GM18519 (cell line): ENCODE results near the gene SNX3.
"Not testable (repeated sequence)": the region's sequence is repeated elsewhere in the genome, so short reads cannot be mapped to it uniquely, and the experiment has no call there.

Source experiments
- ATAC-seq: cut with Tn5 transposase; IDR thresholded peaks from one replicate; pipeline ENCODE4 v1.9.1; 2021; ENCODE audit warnings: mild to moderate bottlenecking, moderate library complexity; ENCODE audit not compliant: unreplicated experiment, low FRiP score

The SNX3 gene

GRCh38 chr6:108260809-108261569, at the start of gene SNX3:
Gene SNX3 (minus strand): TSS chr6:108261040. CDS start chr6:108260921, 119 bp downstream.
- ATAC-seq = peak; percentile 78

DNA sequence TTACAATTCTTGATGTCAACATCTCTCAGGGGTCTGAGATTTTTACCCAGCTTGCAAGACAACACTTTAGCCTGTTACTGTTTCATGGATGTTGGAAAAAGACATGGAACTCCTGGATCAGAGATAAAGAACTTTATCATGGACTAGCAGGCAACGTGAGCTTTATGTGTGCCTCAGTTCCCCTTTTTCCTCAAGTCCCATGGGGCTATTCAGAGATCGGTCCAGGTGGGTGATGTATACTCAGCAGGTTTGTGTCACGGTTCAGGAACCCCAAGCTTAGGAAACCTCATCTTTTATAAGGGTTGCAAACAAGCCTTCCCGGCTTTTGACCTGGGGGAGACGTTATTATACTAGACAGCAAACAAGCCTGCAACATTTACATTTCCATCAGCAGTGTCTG, 49.0 kb upstream of the SNX3 start:
- no peak for ATAC-seq

DNA sequence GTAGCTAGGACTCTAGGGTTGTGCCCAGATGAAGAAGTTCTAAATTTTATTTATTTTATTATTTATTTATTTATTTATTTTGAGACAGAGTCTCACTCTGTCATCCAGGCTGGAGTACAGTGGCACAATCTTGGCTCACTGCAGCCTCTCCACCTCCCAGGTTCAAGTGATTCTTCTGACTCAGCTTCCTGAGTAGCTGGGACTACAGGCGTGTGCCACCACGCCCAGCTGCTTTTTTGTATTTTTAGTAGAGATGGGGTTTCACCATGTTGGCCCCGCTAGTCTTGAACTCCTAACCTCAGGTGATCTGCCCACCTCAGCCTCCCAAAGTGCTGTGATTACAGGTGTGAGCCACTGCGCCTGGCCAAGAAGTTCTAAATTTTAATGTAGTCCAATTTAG, 47.8 kb upstream of the SNX3 start:
- ATAC-seq = not testable (repeated sequence)

GRCh38 chr6:108304646-108305045, 43.8 kb upstream of the SNX3 start:
- no peak for ATAC-seq

DNA sequence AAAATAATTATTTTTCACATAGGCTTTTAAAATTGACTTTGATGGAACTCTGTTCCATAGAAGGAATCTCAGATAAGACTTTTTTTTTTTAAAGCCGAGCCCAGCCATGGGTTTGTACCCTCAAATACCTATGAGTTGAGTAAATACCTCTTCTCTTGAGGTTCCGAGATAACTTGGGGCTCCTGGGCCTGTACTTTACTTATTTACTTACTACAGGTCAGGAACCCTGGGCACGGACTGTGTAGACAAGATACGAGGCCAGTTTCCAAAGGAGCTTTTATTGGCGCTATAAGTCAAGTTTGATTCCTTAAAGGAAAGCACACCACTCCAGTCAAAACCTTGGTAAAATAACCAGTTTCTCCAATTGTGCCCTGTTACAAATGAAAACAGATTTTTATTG, 41.5 kb upstream of the SNX3 start:
- ATAC-seq = no peak

DNA sequence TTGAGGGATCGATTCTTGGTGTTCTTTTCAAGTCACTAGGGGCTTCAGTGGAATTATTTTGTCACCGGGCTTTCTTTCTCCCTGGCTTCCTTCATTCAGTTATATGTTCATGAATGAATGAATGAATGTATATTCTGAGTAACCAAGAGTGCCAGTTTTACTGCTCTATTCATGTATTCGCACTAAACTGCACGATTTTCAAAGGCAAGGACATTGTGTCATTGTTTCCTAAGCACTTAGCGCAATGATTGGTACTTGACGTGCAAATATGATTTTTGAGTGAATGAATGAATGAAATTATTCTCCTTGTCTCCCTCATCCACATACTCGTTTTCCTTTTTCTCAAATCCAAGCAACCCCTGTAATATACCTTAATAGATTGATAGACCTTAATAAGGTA, 34.8 kb upstream of the SNX3 start:
- ATAC-seq = no peak

DNA sequence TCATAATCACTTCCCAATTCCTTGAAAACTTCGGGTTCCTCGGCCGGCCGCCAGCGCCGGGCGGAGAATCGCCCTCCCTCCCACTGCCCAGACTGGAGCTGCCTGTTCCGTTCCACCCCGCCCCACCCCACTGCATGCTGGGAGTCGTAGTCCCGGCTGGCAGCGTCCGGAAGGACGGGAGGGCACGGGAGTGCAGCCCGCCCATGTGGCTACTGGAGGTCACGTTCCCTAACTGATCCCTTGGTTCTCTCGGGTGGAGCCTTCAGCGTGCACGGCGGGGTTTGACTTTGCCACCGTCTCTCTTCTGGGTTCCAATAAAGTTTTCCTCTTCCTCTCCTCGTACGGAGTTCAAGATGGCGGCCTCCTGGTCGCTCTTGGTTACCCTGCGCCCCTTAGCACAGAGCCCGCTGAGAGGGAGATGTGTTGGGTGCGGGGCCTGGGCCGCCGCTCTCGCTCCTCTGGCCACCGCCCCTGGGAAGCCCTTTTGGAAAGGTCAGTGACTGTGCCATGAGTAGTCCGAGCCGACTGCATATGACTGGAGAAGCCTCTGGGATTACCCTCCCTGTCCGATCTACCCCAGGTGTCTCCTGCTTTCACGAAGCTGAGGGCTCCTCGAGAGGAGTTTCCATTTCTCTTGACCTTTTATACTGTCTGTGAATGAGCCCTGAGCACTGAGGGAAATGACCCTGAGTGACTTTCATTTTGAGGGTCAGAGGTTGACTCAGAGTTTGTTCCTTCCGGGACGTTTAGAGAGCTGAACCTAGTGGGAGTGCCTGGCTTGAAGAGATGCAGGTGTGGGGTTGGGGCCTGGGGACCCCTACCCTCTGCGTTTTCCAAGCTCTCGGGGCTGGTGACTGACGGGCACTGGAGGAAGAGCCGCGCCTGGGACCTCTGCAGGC, 34.1 kb upstream of the SNX3 start, which contains the start of gene AFG1L:
Gene AFG1L (plus strand): TSS at position 328 of the 899 bp plus-strand sequence. CDS start 26 bp downstream, at position 354.
- ATAC-seq = peak; percentile 55

DNA sequence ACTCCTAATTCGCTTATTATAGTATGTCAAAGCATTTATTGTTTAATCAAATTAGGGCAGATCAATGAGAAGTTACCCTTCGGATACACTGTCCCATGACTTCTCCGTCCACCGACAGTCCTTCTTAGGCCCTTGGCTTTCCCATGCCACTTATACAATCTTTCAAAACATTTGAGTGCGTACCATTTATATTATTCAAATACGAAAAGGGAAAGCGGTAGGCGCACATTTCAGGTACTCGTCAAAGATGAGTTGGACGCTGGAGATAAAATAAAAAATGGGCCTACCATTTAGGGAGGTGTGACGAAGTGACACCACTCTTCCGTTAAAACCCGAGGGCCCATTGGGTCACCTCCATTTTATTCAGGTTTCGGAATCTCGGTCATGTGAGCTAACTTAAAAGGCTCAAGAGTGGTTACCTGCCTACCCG, 33.5 kb upstream of the SNX3 start:
- peak; percentile 7 for ATAC-seq

GRCh38 chr6:108293527-108294296, 32.9 kb upstream of the SNX3 start:
- no peak for ATAC-seq

DNA sequence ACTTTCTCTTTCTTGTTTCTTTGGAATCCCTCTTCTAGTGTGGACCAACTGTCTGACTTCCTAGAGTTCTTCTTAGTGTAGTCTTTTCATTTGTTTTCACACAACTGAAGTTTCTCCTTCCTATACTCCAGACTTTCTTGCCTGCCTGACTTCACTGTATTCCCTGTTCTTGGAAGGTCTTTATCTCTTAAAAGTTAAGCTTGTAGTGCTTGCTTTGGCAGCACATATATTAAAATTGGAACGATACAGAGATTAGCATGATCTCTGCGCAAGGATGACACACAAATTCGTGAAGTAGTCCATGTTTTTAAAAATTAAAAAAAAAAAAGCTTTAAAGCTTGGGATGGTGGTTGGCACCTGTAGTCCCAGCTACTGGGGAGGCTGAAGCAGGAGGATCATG, 31.7 kb upstream of the SNX3 start:
- ATAC-seq = not testable (repeated sequence)

DNA sequence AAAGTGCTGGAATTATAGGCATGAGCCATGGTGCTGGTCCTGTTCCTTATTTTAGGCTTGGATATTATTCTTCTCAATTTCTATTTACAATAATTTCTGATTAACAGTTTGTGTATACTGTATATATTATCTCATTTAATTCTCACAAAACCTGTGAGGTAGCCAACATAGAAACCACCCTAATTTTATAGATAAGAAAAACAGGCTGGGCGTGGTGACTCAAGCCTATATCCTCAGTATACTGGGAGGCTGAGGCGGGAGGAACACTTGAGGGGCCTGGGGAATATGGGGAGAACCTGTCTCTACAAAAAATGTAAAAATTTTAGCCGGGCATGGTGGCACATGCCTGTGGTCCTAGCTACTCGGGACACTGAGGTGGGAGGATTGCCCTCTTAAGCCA, 30.3 kb upstream of the SNX3 start:
- no peak for ATAC-seq

DNA sequence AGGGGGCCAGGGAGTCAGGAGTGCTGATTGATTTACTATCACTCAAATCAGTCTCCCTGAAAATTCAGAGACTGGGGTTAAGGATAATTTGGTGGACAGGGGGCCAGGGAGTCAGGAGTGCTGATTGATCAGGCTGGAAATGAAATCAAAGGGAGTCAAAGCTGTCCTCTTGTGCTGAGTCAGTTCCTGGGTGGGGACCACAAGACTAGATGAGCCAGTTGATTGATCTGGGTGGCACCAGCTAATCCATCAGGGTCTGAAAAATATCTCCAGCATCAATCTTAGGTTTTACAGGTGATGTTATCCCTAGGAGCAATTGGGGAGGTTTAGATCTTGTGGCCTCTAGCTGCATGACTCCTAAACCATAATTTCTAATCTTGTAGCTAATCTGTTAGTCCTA, 27.9 kb upstream of the SNX3 start:
- ATAC-seq = no peak

DNA sequence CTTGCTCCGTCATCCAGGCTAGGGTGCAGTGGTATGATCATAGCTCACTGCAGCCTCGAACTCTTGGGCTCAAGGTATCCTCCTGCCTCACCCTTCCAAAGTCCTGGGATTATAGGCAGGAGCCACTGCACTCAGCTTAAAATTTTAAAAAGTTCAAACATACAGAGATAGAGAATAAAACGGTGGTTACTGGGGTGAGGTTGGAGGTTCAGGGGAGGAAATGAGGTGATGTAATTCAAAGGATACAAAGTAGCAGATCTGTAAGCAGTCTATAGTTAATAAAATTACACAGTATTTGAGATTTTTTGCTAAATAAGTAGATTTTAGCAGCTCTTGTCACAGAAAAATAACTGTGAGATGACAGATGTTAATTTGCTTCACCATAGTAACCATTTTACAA, 26.5 kb upstream of the SNX3 start:
- ATAC-seq = no peak

DNA sequence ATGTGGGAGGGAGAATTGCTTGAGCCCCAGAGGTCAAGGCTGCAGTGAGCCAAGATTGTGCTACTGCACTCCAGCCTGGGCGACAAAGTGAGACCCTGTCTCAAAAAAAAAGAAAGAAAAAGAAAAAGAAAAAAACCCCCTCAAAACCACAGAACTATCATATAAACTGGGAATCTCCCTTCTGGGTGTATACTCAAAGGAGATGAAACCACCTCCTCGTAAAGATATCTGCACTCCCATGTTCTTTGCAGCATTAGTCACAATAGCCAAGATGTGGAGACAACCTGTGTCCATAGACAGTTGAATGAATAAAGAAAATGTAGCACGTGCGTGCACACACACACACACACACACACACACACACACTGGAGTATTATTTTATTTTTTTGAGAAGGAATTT, 25.5 kb upstream of the SNX3 start:
- no peak for ATAC-seq

DNA sequence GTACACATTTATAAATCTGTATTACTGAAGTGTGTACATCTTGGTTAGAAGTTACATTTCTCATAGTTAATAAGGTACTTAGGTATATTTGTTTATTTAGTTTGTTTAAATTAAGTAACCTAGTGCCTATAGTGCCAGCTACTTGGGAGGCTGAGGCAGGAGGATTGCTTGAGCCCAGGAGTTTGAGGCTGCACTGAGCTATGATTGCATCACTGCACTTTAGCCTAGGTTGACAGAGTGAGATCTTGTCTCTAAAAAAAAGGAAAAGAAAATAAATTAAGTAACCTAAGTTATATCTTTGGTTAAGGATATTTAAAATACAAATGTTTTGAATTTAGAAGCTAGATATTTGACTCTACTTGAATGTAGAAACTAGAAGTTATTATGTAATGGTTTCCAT, 24.5 kb upstream of the SNX3 start:
- ATAC-seq = no peak

DNA sequence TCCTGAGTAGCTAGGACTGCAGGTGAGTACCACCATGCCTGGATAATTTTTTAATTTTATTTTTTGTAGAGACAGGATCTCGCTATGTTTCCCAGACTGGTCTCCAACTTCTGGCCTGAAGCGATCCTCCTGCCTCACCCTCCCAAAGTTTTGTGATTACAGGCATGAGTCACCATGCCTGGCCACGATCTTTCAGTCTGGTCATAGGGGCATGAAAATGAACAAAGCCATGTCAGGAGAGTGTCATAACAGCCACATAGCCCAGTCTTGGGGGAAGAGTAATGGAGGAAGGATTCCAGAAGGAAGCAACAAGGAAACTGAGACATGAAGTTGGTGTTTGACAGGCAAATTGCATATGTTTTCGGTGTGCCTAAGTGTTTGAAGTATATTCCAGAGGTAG, 17.0 kb upstream of the SNX3 start:
- ATAC-seq = no peak

DNA sequence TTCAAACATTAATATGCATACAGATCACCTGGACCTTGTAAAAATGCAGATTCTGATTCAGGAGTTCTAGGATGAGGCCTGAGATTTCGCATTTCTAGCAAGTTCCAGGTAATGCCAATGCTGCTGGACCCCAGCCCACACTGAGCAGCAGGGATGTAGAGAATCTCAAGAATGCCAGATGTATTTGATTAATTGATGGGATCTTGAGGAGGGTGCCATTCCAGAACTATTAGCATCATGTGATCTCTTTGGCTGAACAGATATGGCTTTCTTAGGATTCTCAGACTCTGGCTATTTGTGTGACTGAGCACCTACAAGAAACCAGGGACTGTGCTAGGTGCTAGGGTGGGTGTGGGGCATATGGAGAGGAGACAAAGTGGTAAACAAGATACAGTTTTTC, 16.5 kb upstream of the SNX3 start:
- ATAC-seq = no peak

- ATAC-seq = no peak
Observed at GRCh38 chr6:108275976-108276375, 15.1 kb upstream of the SNX3 start.

- ATAC-seq = no peak
Observed at GRCh38 chr6:108274546-108274945, 13.7 kb upstream of the SNX3 start.

DNA sequence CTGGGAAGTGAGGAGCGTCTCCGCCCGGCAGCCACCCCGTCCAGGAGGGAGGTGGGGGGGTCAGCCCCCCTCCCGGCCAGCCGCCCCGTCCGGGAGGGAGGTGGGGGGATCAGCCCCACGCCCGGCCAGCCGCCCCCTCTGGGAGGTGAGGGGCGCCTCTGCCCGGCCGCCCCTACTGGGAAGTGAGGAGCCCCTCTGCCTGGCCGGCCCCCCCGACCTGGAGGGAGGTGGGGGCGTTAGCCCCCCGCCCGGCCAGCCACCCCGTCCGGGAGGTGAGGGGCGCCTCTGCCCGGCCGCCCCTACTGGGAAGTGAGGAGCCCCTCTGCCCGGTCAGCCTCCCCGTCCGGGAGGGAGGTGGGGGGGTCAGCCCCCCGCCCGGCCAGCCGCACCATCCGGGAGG, 9.1 kb upstream of the SNX3 start:
- not testable (repeated sequence) for ATAC-seq

DNA sequence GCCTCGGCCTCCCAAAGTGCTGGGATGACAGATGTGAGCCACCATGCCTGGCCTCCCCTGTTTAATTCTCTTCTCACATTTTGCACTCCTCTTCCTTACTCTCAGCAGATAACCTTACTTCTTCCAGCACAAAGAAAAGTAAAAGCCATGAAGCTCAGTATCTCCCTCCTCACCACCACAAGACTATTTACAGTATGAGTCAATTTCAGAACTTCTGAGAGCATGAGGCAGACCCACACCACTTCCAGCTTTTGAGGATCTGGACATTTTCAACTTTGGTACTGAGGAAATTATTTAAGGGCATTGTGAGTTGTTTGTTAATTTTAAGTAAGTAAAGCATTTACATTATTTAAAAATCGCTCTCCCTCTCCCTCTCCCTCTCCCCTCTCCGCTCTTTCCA, 8.0 kb upstream of the SNX3 start:
- no peak for ATAC-seq
